ENCODE results near the gene SMIM8.

DNA sequence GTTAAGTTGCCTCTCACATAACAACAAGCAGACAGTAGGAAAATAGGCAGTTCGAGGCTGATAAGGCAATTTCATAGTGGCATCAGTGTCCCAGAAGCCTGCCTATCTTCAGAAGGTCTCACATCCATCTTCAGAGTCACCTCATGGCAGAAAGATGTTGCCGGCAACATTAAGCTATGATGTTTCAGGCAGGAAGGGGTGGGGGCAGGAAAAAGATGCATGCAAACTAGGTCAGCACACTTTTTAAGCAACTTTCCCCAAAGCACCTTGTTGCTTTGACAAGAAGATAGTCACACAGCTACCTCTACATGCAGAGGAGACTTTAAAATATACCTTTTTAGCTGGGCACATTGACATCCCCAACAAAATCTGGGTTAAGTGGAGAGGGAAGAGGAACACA lies 43.2 kb upstream of the SMIM8 start:
- TF ChIP-seq, protein P1, sequence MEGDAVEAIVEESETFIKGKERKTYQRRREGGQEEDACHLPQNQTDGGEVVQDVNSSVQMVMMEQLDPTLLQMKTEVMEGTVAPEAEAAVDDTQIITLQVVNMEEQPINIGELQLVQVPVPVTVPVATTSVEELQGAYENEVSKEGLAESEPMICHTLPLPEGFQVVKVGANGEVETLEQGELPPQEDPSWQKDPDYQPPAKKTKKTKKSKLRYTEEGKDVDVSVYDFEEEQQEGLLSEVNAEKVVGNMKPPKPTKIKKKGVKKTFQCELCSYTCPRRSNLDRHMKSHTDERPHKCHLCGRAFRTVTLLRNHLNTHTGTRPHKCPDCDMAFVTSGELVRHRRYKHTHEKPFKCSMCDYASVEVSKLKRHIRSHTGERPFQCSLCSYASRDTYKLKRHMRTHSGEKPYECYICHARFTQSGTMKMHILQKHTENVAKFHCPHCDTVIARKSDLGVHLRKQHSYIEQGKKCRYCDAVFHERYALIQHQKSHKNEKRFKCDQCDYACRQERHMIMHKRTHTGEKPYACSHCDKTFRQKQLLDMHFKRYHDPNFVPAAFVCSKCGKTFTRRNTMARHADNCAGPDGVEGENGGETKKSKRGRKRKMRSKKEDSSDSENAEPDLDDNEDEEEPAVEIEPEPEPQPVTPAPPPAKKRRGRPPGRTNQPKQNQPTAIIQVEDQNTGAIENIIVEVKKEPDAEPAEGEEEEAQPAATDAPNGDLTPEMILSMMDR (IDR thresholded peaks at IDR 0.05; ENCODE audit: insufficient read depth, low read depth, low read length): no peak
- no peak for TF ChIP-seq EZH2 (IDR thresholded peaks at IDR 0.05; ENCODE audit: insufficient read depth, low read length)
